Raji (cell line): ENCODE measurements around the gene DSCAML1.

ENCODE experiments used
- POLR2A ChIP-seq: IDR thresholded peaks from 2 replicates; pipeline ENCODE4 v1.6.1; 2011; ENCODE audit warnings: low read depth, low read length, control low read depth; ENCODE audit not compliant: insufficient read depth

DSCAML1 gene

DNA sequence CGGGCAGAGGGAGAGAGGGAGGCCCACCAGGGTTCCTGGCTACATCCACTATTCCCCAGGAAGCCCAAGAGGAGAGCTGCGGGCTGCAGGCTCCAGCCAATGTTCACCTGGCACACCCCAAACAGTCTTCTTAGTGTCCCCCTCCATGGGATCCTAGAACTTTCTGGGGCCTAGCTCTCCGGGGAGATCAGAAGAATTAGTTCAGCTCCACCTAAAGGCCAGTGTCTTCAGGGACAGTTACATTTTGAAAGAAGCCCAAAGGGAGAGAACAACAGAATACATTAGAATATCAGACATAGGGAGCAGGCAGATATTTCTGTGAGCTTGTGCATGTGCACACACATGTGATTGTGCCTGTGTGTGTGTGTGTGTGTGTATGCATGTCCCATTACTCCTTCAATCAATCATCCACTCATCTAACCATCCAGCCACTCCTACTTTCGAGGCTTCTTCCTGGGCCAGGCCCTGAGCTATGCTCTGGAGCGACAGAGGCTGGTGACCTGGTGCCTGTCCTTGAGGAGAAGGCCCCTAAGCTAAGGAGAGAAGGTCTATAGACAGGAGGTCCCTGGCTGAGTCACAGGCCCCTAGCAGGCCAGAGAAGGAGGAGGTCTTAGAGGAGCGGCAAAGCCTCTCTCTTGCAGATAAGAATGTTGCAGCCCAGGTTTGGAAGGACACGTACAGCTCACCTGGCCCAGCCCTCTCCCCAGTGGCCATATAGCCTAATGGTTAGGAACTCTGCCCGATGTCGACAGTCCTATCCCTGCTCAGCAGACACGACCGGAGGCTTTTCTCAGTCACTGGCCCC is 165.5 kb downstream of the DSCAML1 start:
- no peak for TF ChIP-seq POLR2A

DNA sequence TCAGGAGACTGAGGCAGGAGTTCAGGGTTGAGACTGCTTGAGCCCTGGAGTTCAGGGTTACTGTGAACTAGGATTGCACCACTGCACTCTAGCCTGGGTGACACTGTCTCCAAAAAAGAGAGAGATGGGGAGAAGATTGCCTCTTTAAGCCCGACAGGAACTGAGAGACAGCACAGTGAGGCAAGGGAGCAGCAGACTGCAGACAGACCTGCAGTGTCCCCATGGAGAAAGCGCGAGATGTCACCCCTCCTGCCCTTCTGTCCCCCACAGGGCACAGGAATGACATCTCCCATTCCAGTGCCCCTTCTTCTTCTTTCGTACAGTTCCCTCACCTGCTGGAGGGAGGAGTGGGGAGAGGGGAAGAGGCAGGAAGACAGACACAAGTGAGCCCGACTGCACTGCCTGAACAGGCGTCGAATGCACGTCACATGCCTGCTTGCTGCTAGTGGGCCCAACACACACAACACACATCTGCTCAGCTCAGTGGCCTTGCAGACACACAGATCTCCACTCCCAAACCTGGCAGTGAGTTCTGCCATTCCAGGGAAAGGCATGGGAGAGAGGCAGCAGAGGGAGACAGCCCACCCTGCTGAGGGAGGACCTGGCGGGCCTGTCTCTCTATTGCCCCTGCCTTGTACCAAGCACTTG is 167.0 kb downstream of the DSCAML1 start:
- no peak for TF ChIP-seq POLR2A

DNA sequence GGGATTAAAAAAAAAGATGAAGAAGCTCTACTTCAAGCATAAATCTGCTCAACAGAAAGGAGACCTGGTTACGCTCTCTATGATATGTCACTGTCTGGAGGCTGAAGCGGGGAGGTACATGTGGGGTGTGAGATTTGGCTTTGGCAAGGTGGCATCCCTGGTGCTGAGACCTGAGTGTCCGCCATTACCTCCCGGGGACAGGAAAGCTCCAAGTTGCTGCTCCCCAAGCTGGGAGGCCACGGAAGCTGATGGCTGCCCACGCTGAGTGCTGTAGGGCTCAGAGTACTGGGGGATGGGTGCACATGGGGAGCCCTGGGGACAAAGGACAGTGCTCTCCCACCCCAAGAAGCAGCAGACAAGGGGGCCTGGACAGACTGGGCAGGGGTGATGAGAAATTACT is 167.9 kb downstream of the DSCAML1 start:
- TF ChIP-seq POLR2A, result no peak

DNA sequence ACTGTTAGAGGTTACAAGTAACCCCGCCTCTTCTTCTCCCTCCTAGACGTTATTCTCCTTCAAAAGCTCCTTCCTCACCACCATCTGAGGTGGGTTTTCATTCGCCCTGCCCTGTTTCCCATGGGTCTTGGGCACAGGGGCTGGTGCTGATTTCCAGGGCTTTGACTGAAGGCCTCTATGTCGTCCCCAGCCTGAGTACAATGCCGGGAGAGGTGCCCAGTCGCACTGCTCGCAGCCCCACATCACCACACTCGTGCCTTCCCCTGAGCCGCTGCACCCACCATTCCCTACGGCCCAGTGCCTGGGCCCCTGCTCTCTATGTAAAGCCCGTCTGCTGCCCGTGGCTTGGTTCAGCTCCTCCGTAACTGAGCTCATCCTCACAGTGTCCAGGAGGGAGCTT is 169.8 kb downstream of the DSCAML1 start:
- TF ChIP-seq POLR2A, result no peak

DNA sequence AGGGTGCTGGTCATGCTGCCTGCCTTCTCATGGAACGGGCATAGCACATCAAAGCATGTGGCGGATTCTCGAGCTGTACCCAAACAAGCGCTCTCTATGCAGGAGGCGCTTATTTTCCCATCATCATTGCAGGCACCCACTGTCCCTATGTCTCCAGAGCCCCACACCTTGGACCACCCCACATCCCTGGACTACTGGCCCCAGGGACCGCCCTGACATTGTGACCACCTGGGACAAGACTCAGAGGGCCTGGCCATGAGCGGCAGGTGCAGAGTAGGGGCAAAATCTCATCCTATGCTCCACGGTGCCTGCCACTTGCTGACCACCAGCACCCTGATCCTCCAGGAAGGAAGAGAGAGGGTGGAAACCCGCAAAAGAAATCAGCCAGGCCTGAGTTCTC is 170.4 kb downstream of the DSCAML1 start:
- TF ChIP-seq POLR2A, result no peak

DNA sequence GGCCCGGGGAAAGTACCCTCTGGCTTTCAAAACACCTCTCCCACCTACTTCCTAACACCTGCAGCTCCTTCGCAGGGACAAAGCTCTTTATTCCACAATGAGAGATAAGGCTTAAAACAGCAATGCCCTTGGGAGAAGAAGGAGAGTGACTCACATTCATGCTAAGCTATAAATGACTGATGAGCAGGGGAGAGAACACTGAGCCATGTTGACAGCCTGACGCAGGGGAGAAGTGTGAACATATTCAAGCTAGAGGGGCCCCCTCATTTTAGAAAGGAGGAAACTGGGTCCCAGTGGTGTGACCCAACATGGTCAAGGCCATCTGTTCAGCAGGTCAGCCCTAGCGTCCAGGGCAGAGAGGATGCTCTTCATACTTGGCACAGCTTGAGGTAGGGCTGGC is 171.8 kb downstream of the DSCAML1 start:
- no peak for TF ChIP-seq POLR2A

DNA sequence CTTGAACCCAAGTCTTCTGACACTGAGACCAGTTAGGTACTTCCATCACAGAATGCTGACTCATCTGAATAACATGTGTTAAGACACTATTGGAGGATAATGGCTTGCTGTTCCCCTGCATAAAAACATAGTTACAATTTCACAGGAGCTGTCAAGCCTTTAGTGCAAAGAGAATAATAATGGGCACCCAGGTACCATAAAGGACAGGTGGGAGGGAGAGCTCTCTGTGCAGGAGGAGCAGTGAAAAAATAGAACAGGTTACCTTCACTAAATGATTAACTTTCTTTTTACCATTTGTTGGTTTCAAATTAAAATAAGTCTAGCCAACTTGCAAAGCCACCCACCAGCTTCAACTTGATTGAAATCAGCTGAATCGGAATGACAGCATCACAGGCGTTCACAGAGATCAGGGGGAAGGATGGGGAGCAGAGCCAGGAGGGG is 173.2 kb downstream of the DSCAML1 start:
- TF ChIP-seq POLR2A, result no peak

DNA sequence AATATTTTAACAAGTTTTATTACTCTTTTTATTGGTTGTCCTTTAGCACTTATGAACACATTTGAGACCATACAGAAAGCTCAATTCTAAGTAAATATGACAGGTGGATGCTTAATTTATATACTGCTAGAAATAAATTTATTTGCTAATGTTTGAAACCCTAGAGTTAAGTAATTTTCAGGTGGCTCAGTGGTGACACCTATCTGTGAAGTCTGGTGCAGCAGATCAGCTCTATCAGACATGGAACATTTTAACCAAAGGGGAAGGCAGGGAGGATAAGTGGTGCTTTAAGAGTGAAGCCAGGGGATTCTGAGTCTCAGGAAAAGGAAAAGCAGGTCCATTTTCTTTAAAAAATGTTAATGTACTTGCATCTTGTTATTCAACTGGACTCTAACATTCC is 175.8 kb downstream of the DSCAML1 start:
- no peak for TF ChIP-seq POLR2A

DNA sequence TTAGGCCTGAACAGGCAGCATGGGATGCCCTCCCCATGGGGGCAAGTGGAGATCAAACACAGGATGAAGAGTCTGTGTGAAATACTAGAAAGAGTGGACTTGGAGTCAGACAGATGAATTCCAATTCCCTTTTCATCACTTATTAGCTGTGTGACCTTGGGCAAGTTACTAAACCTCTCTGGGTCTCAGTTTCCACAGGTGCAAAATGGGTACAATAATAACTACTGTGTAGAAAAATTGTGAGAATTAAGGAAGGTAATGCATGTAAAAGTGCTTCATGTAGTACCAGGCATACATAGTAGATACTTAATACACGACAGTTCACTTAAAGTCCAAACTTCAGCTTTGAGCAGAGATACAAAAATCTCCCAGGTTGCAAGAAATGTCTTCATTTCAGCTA is 176.4 kb downstream of the DSCAML1 start:
- no peak for TF ChIP-seq POLR2A

DNA sequence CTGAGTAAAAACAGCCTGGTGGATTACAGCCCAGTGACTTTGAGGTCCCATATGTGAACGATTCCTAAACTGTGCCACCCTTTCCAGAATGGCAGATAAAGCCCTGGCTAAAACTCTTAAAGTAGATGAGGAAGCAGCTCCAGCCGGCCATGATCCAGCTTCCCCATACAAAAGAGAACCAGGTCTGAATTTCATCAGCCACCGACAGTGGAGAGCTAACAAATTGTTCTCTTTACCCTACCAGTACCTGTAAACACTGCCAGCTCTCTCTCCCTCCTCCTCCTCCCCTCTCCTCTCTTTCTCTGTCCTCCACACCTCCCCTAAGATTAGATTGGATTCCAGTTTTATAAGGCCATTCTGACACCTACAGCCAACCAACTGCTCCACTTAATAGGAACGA is 176.9 kb downstream of the DSCAML1 start:
- no peak for TF ChIP-seq POLR2A

DNA sequence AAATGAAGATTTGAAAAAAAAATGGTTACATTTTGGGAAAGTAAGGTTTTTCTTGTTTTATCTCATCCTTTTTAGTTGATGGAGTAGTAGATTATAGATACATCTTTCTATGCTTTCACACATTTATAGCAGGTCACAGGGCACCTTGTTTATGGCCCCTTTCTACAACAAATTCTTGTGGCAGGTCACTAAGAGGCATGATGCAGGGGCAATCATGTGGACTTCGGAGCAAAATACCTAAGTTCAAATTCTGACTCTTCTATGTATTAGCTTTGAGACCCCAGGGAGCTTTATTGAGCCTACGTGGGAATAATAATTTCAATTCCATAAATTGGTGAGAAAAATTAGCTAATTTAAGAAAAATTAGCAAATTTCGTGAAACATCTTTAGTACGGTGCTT is 177.4 kb downstream of the DSCAML1 start:
- no peak for TF ChIP-seq POLR2A

DNA sequence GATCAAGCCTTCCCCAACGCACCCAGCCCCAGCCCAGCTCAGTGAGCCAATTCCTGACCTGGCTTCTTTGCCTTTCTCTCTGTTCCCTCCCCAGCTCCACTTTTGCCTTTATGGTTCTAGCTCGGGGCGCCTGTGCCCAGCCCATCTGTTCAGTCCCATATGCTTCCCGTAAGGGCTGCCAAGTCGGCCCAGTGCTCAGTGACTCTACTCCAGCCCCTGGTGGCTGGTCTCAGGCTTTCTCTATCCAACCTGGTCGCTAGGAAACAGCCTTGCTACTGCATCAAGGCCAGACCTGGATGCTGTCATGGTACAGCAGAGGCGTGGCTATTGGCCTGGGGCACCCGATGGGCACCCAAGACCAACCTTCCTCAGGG is 178.0 kb downstream of the DSCAML1 start:
- no peak for TF ChIP-seq POLR2A

DNA sequence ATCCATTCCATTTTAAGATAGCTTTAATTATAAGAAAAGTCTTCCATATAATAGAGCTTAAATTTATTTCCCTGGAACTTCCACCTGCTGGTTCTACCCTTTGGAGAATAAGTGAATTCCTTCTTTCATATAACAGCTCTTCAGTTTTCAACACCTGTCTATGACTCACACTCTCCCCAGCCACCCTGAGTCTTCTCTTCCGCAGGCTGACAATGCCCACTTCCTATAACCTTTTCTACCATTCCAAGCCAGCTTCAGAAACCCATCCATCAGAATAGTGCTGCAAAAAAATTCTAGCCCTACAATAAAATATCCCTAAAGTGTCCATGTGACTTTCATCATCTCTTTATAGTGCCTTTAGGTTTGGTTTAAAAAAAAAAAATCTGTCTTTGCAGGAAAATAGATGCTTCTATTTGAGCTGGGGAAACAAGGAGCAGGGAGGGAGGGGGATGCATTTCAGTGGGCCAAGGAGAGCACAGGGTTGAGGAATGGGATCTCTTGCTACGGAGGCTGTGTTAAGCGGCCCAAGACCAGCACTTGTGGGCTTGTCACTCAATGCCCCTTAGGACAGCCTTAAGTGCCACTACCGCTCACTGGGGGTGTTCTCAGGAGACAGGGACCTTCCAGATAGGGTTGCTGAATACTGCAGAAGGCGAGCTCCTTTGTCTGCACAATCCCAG is 178.6 kb downstream of the DSCAML1 start:
- TF ChIP-seq POLR2A, result no peak

DNA sequence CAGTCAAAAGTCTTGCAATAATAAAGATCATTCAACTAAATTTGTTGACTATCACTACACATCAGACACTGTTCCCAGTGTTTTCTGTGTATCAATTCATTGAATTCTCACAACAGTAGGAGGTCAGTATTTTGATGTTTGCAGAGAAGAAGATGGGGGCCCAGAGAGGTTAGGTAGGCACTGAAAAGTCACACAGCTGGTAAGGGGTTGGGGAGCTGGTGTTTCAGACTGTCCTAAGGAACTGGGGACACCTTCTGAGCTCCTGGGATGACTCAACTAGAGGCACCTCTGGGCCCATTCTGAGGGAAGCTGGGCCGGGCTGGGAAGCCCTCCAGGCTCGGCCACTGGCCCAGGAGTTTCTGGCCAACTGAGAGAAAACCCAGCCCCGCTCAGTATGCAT is 180.0 kb downstream of the DSCAML1 start:
- TF ChIP-seq POLR2A, result no peak

DNA sequence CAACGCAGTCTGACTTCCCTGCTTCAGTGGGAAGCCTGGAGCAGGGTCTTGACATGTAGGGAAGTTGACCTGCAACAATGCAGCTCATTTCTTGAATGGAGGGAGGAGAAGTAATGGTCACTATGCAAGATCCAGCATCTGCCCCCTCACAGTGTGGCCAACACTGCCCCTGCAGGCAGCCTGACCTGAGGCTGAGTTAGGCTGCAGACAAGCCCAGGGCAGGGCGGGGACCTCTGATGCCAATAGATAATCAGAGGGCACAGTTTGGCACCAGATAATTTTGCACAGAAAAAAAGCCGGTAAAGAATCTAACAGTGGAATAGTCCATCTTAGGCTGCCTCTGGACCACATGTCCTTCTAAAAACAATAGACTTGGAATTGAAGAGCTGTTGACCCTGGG is 182.3 kb downstream of the DSCAML1 start:
- no peak for TF ChIP-seq POLR2A

DNA sequence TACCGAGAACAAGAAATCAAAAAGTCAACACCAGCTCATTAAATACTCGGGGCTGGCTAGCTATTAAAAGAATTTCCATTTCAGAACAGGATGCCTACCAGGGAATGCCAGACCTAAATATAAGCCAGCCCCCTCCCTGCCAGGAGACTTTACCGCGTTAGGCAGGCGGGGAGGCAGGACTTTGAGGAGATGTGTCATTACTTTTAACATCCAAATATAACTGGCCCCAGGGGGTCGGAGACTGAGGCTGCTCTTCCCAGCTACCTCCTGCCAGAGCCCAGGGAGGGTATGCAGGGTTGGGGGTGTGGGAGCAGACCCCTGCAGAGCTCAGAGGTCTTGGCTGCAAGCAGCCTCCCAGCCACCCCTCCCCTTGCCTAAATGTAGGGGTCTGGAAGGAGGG is 183.5 kb downstream of the DSCAML1 start:
- TF ChIP-seq POLR2A, result no peak
